HG03432 (cell line): Measurements from ENCODE around the gene CELF4.

ENCODE experiments used
- ATAC-seq: cut with Tn5 transposase; IDR thresholded peaks from one replicate; pipeline ENCODE4 v1.9.1; 2021; ENCODE audit warnings: mild to moderate bottlenecking, moderate library complexity; ENCODE audit not compliant: unreplicated experiment

CELF4 gene

GRCh38 chr18:37574113-37574512, 8.5 kb upstream of the CELF4 start:
- no peak for ATAC-seq

DNA sequence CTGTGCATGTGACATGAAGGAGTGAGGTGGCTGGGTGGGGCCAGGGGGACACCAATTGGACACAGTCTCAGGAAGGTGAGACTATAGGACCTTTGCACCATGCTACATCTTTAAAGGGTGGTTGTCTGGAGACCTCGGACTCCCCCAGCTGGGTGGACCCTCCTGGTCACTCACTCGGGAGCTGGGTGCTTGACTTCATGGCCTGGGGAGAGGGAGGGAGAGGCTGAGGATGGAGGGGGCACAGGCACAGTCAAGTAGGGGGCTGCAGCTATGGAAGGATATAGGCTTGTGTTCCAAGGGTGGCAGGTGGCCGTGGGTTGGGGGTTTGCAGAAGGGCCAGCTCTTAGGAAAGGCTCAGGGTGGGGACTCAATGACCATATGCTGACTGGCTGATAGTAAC, 7.1 kb upstream of the CELF4 start:
- ATAC-seq = no peak

DNA sequence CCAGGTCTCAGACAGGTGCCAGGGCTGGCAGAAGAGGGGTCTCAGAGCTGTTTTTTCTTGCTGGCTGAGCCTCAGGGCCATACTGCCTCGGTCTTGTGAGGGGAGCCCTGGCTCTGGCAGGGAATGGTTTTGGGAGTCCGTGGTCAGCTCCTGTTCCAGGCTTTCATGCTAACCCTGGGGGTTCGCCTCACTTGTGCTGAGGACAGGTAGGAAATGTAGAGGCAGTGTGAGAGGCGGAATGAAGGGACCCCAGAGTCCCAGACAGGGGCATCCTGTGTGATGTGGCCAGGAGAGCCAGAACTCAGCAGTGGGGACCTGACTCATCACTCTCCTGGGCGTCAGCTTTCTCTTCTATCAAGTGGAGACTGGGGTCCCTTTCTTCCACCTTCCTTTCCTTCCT, 5.7 kb upstream of the CELF4 start:
- no peak for ATAC-seq

- no peak for ATAC-seq
Measured at GRCh38 chr18:37570336-37570930, 4.8 kb upstream of the CELF4 start.

DNA sequence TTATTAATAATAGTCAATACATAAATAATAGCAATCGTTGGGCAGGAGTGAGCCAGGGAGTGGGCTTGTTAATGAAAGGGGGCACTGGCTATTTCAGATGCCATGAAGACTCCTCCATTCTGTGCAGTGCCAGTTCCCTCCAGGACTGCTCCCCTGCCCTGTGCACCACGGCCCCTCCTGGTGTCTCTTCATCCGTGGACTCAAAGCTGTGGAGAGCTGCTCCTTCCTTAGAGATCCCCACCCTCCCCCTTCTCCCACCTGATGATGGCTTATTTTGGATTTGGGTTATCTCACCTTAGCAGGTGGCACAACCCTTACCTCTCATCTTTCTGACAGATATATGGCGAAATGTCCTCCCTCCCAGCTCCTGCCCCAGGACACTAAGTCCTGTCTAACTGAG, 3.1 kb upstream of the CELF4 start:
- ATAC-seq = no peak

DNA sequence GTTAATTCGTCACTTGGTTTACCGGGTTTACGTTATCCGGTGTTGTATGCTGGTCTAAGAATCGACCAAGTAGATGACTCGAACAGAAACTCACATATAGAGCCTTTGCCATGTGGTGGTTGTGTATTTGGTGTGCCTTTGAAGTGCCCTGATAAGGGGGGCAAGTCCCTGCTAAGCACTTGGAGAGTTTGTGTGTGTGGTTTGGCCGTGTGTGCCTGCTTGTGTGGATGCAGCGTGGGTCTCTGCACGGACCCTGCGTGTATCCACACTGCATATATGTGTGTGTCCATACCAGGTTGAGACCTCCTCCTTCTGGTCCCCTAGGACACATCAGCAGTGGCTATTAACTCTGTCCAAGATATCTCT, 2.4 kb upstream of the CELF4 start:
- ATAC-seq = no peak

GRCh38 chr18:37567061-37567993, 1.7 kb upstream of the CELF4 start:
- ATAC-seq = no peak

- no peak for ATAC-seq
Measured at GRCh38 chr18:37566479-37567060, 972 bp upstream of the CELF4 start.

DNA sequence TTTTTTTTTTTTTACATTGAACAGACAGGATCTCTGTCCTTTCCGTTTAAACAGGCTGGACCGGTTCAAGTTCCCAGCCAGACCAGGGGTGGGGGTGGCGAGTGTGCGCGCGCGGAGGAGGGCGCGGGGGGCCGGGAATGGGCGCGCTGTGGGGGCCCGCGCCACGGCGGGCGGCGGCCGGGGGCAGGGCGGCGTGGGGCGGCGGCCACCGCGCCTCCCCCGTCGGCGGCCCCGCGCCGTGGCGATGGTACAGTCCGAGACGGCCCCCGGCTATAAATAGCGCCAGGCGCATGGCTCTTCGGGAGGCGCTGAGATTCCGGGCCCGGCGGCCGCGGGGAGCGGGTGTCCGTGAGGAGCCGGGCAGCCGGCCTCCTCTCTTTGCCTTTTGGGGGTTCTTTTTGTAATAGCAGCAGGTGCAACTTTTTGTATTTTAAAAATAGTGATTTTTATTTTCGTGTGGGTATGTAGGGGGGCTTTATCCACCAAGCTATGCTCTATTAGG, 430 bp upstream of the CELF4 start:
- no peak for ATAC-seq

- ATAC-seq = no peak
Measured at GRCh38 chr18:37564711-37565100, 892 bp downstream of the CELF4 start.

- no peak for ATAC-seq
Measured at GRCh38 chr18:37563931-37564392, 1.6 kb downstream of the CELF4 start.

- ATAC-seq = no peak
Measured at GRCh38 chr18:37561986-37562385, 3.6 kb downstream of the CELF4 start.

- no peak for ATAC-seq
Measured at GRCh38 chr18:37560003-37560402, 5.6 kb downstream of the CELF4 start.

DNA sequence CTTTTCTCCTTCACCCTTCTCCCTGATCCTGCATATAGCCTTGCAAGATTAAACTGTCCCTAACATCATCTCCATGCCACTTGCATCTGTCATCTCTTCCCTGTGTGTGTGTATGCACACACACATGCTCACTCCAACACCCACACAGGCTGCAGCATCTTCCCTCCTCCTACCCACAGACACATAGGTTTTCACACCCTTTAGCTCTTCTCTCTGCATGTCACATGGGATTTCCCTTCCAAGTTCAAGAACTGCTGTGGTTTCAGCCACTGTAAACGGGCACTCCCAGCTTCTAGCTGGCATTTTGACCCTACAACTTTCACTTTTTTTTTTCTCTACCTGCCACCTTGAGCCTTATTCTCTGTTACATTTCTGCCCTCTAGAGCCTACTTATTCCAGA, 6.4 kb downstream of the CELF4 start:
- ATAC-seq = peak; percentile 47

DNA sequence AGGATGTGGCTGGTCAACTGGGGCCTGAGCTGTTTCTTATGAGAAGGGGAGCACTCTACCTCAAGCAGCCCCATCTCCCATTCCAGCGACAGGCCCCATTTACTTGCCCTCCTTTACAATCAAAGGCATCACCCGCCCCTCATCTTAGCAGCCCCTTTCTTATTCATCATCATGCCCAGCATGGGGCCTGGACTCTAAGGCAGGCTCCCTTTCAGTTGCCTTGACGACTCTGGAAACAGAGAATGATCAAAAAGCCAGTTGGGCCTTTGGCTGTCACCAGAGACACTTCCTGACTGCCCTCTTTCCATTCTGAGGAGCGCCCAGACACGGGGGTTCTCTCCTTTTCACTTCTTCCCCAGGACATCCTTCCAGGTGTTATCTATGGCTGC, 11.2 kb downstream of the CELF4 start:
- ATAC-seq = no peak

- no peak for ATAC-seq
Measured at GRCh38 chr18:37553633-37554398, 11.8 kb downstream of the CELF4 start.

GRCh38 chr18:37552286-37552685, 13.3 kb downstream of the CELF4 start:
- no peak for ATAC-seq

DNA sequence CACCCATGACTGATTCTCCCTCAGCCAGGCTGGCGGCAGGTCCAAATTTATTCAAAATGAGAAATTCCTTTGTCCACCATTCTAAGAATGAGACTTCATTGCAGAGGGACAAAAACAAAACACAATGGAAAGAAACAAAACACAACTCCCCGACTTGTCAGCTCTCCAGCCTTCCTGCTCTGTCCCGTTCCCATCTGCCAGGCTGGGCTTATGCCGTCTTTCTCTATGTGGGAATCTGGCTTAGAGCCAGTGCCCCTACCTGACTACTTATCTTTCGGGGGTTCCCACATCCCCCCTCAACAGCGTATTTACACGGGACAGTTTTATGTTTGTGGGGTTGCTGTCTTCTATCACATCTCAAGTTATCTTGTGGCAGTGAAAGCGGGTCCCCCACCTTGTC, 13.8 kb downstream of the CELF4 start:
- ATAC-seq = no peak

- no peak for ATAC-seq
Measured at GRCh38 chr18:37551249-37551648, 14.3 kb downstream of the CELF4 start.

DNA sequence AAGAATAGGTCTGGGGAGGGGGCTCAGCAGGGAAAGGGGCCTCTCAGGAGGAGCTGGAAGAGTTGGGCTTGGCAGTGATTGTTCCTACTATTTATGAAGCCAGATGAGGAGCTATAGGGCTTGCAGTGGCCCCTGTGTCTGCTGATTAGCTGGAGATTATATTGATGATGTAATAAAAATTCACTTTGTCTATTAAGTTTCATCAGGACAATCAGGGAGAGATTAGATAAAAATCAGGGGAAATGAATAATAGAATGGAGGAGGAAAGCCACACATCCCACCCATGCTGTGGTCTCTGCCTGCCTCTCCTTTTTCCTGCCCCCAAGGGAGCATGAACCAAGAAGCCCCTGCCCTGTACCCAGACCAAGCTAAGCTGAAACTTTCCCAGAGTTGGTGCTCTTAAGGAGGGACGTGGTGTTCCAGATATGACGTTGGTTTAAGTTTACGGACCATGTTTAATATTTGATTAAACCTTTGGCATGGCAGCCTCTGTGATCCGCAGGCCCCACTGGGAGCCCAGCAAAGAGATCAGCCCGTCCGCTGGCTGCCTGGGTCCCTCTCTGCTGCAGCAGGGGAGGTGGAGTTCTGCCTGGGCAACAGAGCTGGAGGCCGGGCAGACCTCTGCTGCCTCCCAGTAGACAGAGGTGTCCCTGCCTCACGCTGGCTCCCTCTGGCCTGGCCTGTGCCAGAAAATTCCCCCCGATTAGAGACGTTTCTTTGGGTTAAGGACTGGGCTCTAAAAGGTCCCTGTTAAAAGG, 15.3 kb downstream of the CELF4 start:
- no peak for ATAC-seq
